Neural cell (in vitro differentiated cells): ENCODE results near the gene TPBG.

Experiments
- EP300 ChIP-seq: fragments of 450-650 bp; conservative IDR thresholded peaks from 2 replicates; pipeline ENCODE4 v1.6.1; 2014; ENCODE audit warnings: antibody characterized with exemption, mild to moderate bottlenecking, moderate library complexity; ENCODE audit not compliant: poor library complexity, severe bottlenecking
- EZH2 ChIP-seq: fragments of 200-600, 300-800 bp; shearing (Covaris generic), sonication (generic); IDR thresholded peaks from 2 replicates; pipeline ENCODE4 v1.6.1; 2014; ENCODE audit warnings: antibody characterized with exemption, low read length, borderline replicate concordance, mild to moderate bottlenecking; ENCODE audit not compliant: insufficient read depth, poor library complexity, severe bottlenecking
- POLR2AphosphoS5 ChIP-seq: IDR thresholded peaks from 2 replicates; pipeline ENCODE4 v1.6.1; 2012
- RAD21 ChIP-seq: fragments of 450-650 bp; conservative IDR thresholded peaks from 2 replicates; pipeline ENCODE4 v1.6.1; 2014; ENCODE audit warnings: antibody characterized with exemption, mild to moderate bottlenecking, moderate library complexity
- SMC3 ChIP-seq: fragments of 450-650 bp; conservative IDR thresholded peaks from 2 replicates; pipeline ENCODE4 v1.6.1; 2014; ENCODE audit warnings: antibody characterized with exemption, mild to moderate bottlenecking, moderate library complexity; ENCODE audit not compliant: poor library complexity
- TF ChIP-seq, protein P1 (sequence below): fragments of 450-650 bp; IDR thresholded peaks from 2 replicates; pipeline ENCODE4 v1.5.1; 2014; ENCODE audit warnings: antibody characterized with exemption, mild to moderate bottlenecking, moderate library complexity; ENCODE audit not compliant: poor library complexity, severe bottlenecking
- TF ChIP-seq, protein P2 (sequence below): IDR thresholded peaks from 2 replicates; pipeline ENCODE4 v1.6.1; 2012; ENCODE audit warnings: borderline replicate concordance

GRCh38 chr6:82370788-82371187 lies 7.2 kb downstream of the TPBG start:
- TF ChIP-seq, protein P1, sequence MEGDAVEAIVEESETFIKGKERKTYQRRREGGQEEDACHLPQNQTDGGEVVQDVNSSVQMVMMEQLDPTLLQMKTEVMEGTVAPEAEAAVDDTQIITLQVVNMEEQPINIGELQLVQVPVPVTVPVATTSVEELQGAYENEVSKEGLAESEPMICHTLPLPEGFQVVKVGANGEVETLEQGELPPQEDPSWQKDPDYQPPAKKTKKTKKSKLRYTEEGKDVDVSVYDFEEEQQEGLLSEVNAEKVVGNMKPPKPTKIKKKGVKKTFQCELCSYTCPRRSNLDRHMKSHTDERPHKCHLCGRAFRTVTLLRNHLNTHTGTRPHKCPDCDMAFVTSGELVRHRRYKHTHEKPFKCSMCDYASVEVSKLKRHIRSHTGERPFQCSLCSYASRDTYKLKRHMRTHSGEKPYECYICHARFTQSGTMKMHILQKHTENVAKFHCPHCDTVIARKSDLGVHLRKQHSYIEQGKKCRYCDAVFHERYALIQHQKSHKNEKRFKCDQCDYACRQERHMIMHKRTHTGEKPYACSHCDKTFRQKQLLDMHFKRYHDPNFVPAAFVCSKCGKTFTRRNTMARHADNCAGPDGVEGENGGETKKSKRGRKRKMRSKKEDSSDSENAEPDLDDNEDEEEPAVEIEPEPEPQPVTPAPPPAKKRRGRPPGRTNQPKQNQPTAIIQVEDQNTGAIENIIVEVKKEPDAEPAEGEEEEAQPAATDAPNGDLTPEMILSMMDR, result no peak
- TF ChIP-seq RAD21 (no peak), POLR2AphosphoS5 (no peak), SMC3 (no peak), EP300 (no peak), EZH2 (no peak)
- TF ChIP-seq, protein P2, sequence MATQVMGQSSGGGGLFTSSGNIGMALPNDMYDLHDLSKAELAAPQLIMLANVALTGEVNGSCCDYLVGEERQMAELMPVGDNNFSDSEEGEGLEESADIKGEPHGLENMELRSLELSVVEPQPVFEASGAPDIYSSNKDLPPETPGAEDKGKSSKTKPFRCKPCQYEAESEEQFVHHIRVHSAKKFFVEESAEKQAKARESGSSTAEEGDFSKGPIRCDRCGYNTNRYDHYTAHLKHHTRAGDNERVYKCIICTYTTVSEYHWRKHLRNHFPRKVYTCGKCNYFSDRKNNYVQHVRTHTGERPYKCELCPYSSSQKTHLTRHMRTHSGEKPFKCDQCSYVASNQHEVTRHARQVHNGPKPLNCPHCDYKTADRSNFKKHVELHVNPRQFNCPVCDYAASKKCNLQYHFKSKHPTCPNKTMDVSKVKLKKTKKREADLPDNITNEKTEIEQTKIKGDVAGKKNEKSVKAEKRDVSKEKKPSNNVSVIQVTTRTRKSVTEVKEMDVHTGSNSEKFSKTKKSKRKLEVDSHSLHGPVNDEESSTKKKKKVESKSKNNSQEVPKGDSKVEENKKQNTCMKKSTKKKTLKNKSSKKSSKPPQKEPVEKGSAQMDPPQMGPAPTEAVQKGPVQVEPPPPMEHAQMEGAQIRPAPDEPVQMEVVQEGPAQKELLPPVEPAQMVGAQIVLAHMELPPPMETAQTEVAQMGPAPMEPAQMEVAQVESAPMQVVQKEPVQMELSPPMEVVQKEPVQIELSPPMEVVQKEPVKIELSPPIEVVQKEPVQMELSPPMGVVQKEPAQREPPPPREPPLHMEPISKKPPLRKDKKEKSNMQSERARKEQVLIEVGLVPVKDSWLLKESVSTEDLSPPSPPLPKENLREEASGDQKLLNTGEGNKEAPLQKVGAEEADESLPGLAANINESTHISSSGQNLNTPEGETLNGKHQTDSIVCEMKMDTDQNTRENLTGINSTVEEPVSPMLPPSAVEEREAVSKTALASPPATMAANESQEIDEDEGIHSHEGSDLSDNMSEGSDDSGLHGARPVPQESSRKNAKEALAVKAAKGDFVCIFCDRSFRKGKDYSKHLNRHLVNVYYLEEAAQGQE, result no peak
